SH-SY5Y (cell line): ENCODE data around the gene ANO7.

Experiments
- GATA2 ChIP-seq: IDR thresholded peaks from 2 replicates; pipeline ENCODE4 v1.6.1; 2011; ENCODE audit warnings: mild to moderate bottlenecking, low read depth, low read length
- GATA3 ChIP-seq: IDR thresholded peaks from 2 replicates; pipeline ENCODE4 v1.6.1; 2011; ENCODE audit warnings: low read depth, mild to moderate bottlenecking, low read length, moderate library complexity

GRCh38 chr2:241202268-241202585, 13.8 kb downstream of the ANO7 start:
- TF ChIP-seq GATA2 (no peak), GATA3 (no peak)
